Measurements from ENCODE around the gene COQ7. TPM values are rescaled to one million over a fixed set of nuclear protein-coding genes. Genes with fewer than 3 reads are reported as not detected.

COQ7 gene
- total RNA-seq, 3 donors from 2014 or later, result 13.8 to 20.2 (median 16.4) TPM

GRCh38 chr16:19094542-19095365, 27.3 kb downstream of the COQ7 start:
- intact Hi-C loops (cut with DNase I; ENCODE audit: low total_unique reads), result no loop called here
- Histone ChIP-seq H3K27ac (no peak overlapping the region), H3K4me3 (no peak overlapping the region), H3K9me3 (no peaks in the 10 kb centered on the region), H3K4me1 (no peaks in the 10 kb centered on the region), H3K36me3 (no peaks in the 10 kb centered on the region), H3K27me3 (no peaks in the 10 kb centered on the region)
- TF ChIP-seq, protein P1, sequence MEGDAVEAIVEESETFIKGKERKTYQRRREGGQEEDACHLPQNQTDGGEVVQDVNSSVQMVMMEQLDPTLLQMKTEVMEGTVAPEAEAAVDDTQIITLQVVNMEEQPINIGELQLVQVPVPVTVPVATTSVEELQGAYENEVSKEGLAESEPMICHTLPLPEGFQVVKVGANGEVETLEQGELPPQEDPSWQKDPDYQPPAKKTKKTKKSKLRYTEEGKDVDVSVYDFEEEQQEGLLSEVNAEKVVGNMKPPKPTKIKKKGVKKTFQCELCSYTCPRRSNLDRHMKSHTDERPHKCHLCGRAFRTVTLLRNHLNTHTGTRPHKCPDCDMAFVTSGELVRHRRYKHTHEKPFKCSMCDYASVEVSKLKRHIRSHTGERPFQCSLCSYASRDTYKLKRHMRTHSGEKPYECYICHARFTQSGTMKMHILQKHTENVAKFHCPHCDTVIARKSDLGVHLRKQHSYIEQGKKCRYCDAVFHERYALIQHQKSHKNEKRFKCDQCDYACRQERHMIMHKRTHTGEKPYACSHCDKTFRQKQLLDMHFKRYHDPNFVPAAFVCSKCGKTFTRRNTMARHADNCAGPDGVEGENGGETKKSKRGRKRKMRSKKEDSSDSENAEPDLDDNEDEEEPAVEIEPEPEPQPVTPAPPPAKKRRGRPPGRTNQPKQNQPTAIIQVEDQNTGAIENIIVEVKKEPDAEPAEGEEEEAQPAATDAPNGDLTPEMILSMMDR (IDR thresholded peaks at IDR 0.05), result no peak
- TF ChIP-seq POLR2AphosphoS5 (IDR thresholded peaks at IDR 0.05) (no peak), POLR2A (IDR thresholded peaks at IDR 0.05) (no peak)
- no peak for DNase-seq (ENCODE audit: low spot score in 2 of 2)

DNA sequence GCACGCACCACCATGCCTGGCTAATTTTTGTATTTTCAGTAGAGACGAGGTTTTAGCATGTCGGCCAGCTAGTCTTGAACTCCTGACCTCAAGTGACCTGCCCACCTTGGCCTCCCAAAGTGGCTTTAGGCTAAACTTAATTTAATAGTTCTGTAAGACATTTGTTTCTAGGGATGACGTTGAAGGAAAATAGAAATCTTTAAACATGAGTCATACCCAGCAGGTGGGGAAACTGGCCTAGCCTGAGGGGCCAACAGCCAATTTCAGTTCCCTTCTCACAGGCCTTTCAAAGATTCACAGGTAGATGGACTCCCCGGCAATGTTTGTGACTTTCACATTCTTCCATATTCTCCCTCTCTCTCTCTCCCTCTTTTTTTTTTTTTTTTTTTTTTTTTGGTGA, 28.2 kb downstream of the COQ7 start:
- H3K36me3 ChIP-seq, result no peaks in the 10 kb centered on the region
- H3K27me3 ChIP-seq, result no peaks in the 10 kb centered on the region
- H3K27ac ChIP-seq, result peak overlapping the region in 1 of 2 donors; percentile 60
- TF ChIP-seq, protein P1 (IDR thresholded peaks at IDR 0.05), result no peak
- TF ChIP-seq POLR2A (IDR thresholded peaks at IDR 0.05), result no peak
- no peak for TF ChIP-seq POLR2AphosphoS5 (IDR thresholded peaks at IDR 0.05)
- intact Hi-C loops (cut with DNase I; ENCODE audit: low total_unique reads), result no loop called here
- peak in 1 of 2 donors; percentile 71 for DNase-seq (ENCODE audit: low spot score in 2 of 2)
- no peaks in the 10 kb centered on the region for H3K9me3 ChIP-seq
- H3K4me3 ChIP-seq, result no peak overlapping the region
- no peaks in the 10 kb centered on the region for H3K4me1 ChIP-seq

DNA sequence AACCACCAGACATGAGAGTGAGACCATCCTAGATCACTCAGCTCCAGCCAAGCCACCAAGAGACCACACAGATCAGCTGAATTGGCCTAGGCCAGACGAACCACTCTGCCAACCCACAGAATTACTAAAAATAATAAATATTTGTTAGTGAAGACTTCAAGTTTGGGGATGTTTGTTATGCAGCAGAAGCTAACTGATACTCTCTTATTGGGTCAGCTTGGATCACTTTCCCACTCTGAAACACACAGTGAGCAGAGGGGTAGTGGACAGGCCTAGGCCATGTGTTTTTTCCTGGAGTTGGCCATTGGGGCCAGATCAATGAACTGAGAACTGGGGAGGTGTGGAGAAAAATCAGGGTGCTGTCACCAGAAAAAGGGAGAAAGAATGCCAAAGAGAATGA, 30.8 kb downstream of the COQ7 start:
- TF ChIP-seq POLR2AphosphoS5 (IDR thresholded peaks at IDR 0.05) (no peak), POLR2A (IDR thresholded peaks at IDR 0.05) (no peak)
- TF ChIP-seq, protein P1 (IDR thresholded peaks at IDR 0.05), result no peak
- Histone ChIP-seq H3K27me3 (no peaks in the 10 kb centered on the region), H3K4me3 (no peak overlapping the region), H3K36me3 (no peaks in the 10 kb centered on the region), H3K4me1 (no peaks in the 10 kb centered on the region), H3K9me3 (no peaks in the 10 kb centered on the region), H3K27ac (no peak overlapping the region)
- intact Hi-C loops (cut with DNase I; ENCODE audit: low total_unique reads), result no loop called here
- no peak for DNase-seq (ENCODE audit: low spot score in 2 of 2)

DNA sequence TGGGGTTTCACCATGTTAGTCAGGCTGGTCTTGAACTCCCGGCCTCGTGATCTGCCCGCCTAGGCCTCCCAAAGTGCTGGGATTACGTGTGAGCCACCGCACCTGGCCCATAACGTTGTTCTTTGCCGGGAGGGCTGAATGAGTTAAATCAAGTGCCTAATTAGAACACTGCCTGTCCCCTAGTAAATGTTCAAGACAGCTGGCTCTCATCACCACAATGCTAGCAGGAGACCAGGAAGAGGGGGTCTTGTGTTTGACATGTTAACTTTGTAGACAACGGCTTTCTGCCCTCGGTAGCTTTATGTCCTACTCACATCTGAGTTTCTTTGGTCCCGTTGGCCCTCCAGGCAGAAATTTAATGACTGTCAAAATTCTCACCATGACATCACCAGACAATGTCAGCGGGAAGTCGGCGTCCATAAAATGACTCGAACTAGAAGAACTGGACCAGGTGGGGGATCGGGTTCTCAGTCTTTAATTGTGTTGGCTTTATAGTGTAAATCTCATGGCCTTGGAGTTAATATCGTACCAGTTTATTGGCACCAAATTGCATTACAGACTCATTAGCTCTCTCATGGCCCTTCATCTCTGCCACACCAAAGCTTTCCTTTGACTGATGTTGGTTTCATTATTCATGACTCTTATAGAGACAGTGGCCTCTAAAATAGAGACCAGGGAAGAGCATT, 34.9 kb downstream of the COQ7 start:
- H3K4me1 ChIP-seq, result no peaks in the 10 kb centered on the region
- H3K27ac ChIP-seq, result no peak overlapping the region
- no peaks in the 10 kb centered on the region for H3K27me3 ChIP-seq
- H3K9me3 ChIP-seq, result no peaks in the 10 kb centered on the region
- no peaks in the 10 kb centered on the region for H3K36me3 ChIP-seq
- DNase-seq (ENCODE audit: low spot score in 2 of 2), result no peak
- TF ChIP-seq POLR2AphosphoS5 (IDR thresholded peaks at IDR 0.05), result no peak
- no peak for TF ChIP-seq POLR2A (IDR thresholded peaks at IDR 0.05)
- TF ChIP-seq, protein P1 (IDR thresholded peaks at IDR 0.05), result no peak
- intact Hi-C loops (cut with DNase I; ENCODE audit: low total_unique reads), result no loop called here
- H3K4me3 ChIP-seq, result no peak overlapping the region

DNA sequence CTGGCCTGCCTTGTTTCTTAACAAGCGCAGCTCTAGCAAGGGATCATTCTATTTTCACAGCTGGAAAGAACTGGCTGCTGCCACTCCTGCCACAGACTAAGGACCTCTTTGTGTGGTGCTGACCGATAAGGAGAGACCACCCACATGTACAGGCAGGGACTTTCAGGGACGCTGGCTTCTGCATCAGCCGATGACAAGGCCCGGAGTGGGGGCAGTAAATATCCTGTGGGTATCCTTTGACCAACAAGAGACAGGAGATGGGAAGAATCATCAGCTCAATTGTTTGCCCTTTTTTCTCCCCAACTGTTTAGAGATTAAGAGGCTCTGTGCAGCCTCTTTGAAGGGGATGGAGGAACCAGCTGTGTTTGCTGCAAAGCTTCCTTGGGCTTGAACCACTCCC, 37.2 kb downstream of the COQ7 start:
- TF ChIP-seq POLR2A (IDR thresholded peaks at IDR 0.05) (no peak), POLR2AphosphoS5 (IDR thresholded peaks at IDR 0.05) (no peak)
- TF ChIP-seq, protein P1 (IDR thresholded peaks at IDR 0.05), result no peak
- H3K9me3 ChIP-seq, result no peaks in the 10 kb centered on the region
- H3K27ac ChIP-seq, result no peak overlapping the region
- no peak overlapping the region for H3K4me3 ChIP-seq
- DNase-seq (ENCODE audit: low spot score in 2 of 2), result no peak
- no peaks in the 10 kb centered on the region for H3K36me3 ChIP-seq
- intact Hi-C loops (cut with DNase I; ENCODE audit: low total_unique reads), result no loop called here
- no peaks in the 10 kb centered on the region for H3K4me1 ChIP-seq
- no peaks in the 10 kb centered on the region for H3K27me3 ChIP-seq

Measured in breast epithelium (tissue), 4 donors.